ENCODE data around the gene CEP295NL. TPM values are rescaled to one million over a fixed set of nuclear protein-coding genes. Genes with fewer than 3 reads are reported as not detected.

CEP295NL gene
- total and polyA plus RNA-seq, 2 of the 8 experiments (the other 6 are each of a cell fraction or from before 2014, with no cell fraction given): 0.06 to 2.0 TPM

DNA sequence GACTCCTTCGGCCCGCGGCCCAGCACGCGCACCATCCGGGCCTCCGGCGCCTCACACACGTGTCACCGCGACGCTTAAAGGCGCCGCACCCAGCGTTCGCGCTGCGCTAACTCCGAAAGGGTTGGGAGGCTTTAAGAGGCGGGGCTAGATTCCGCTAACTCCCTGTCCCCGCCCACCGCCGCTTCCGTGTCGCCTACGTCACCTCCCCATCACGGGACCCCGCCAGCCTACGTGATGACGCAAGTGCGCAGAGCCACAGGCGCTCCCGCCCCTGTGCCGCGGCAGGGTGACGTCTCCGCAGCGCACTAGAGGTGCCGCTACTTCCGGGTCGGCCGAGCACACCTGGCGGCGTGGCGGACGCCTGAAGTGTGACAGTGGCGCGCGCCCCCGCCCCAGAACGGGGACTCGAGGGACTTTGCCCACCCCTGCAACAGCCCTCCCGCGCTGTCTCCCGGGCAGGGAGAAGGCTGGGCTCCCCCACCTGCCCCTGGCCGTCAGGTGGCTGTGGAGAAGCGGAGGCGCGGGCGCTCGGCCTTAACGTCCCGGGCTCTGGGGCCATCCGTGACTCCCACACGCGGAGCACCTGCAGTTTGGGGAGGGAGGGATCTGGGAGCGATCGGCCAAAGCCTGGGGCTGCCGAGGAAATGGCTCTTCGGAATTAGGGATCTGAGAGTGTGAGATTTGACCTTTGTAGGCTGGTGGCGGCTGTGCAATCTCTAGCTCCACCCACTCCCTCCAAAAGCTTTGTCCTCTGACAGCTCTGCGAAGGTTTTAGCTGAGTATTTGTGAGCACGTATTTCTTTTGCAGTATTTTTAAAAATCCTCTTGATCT is 62.0 kb downstream of the CEP295NL start, which contains the start of gene USP36 (continued):
- TF ChIP-seq MAFK (IDR thresholded peaks at IDR 0.05; ENCODE audit: low read depth, low read length) (no peak), JUN (IDR thresholded peaks at IDR 0.05; ENCODE audit: low read depth, low read length) (no peak), CTBP2 (IDR thresholded peaks at IDR 0.05; ENCODE audit: borderline replicate concordance, insufficient read depth, insufficient read length, low read length) (no peak), CHD2 (IDR thresholded peaks at IDR 0.05; ENCODE audit: low read length) (no peak), CHD1 (IDR thresholded peaks at IDR 0.05; ENCODE audit: low read depth, low read length) (no peak), SP2 (IDR thresholded peaks at IDR 0.05; ENCODE audit: low read length) (no peak), EP300 (IDR thresholded peaks at IDR 0.05; ENCODE audit: borderline replicate concordance in 1 of 2, low read depth in 2 of 2, low read length in 2 of 2) (peak; percentile 11 to 79; a peak in 2 of 3 replicates), BRCA1 (IDR thresholded peaks at IDR 0.05; ENCODE audit: low read depth, low read length) (no peak), SIRT6 (IDR thresholded peaks at IDR 0.05; ENCODE audit: low read length) (no peak), ASH2L (IDR thresholded peaks at IDR 0.05; ENCODE audit: low read length) (no peak), KDM4A (IDR thresholded peaks at IDR 0.05; ENCODE audit: low read depth, low read length, severe bottlenecking) (peak; percentile 68), SRF (IDR thresholded peaks at IDR 0.05; ENCODE audit: low read depth, low read length) (peak; percentile 34; the same call in 1 of the 2 replicates), POLR2A (IDR thresholded peaks at IDR 0.05; ENCODE audit: control extremely low read depth in 1 of 2, low read depth in 2 of 2, low read length in 2 of 2) (peak; percentile 25 to 83), CBX8 (IDR thresholded peaks at IDR 0.05; ENCODE audit: borderline replicate concordance, low read depth, low read length) (no peak), CBX5 (IDR thresholded peaks at IDR 0.05; ENCODE audit: low read depth, low read length) (no peak), JUND (IDR thresholded peaks at IDR 0.05; ENCODE audit: low read length) (peak; percentile 83), HDAC2 (IDR thresholded peaks at IDR 0.05; ENCODE audit: borderline replicate concordance in 1 of 2, low read depth in 2 of 2, low read length in 2 of 2) (peak; percentile 56 to 80; a peak in 2 of 4 replicates), TAF1 (IDR thresholded peaks at IDR 0.05; ENCODE audit: low read depth, low read length) (peak; percentile 89), SUZ12 (IDR thresholded peaks at IDR 0.05; ENCODE audit: low read length) (no peak), KDM5A (IDR thresholded peaks at IDR 0.05; ENCODE audit: low read length) (no peak), RAD21 (IDR thresholded peaks at IDR 0.05 in 1 of 2, conservative IDR thresholded peaks at IDR 0.05 in 1 of 2; ENCODE audit: low read depth in 2 of 2, low read length in 2 of 2) (no peak), RXRA (IDR thresholded peaks at IDR 0.05; ENCODE audit: insufficient read depth, low read depth, low read length) (no peak)
- TF ChIP-seq, protein P1, sequence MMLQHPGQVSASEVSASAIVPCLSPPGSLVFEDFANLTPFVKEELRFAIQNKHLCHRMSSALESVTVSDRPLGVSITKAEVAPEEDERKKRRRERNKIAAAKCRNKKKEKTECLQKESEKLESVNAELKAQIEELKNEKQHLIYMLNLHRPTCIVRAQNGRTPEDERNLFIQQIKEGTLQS (IDR thresholded peaks at IDR 0.05; ENCODE audit: insufficient read depth, low read depth, low read length): peak; percentile 59; the same call in 1 of the 2 replicates
- TF ChIP-seq, protein P2, sequence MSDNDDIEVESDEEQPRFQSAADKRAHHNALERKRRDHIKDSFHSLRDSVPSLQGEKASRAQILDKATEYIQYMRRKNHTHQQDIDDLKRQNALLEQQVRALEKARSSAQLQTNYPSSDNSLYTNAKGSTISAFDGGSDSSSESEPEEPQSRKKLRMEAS (IDR thresholded peaks at IDR 0.05): peak; percentile 91

All from H1 (cell line).